DLD1 (cell line): Measurements from ENCODE around the gene CAMTA1.

Source experiments
- in situ Hi-C: cut with HindIII; loops from 2 replicates; pipeline ENCODE4 v1.10.0; 2017; ENCODE audit warnings: low sequenced_read_pairs

CAMTA1 gene

DNA sequence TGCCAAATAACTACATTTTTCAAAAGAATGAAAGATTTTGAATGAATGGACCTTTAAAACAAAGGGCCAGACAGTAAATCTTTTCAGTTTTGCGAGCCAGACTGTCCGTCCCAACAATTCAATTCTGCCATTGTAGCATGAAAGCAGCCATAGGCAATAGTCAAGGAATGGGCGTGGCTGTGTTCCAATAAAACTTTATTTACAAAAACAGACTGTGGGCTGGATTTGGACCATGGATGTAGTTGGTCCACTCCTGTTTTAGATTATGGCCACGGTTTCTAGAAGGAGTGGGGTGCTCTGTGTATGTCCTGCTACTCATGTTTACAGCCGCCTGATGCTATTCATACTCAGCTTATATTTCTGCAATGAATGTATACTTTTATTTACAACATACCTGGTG lies 474.7 kb downstream of the CAMTA1 start:
- in situ Hi-C loops, result no loop called here

DNA sequence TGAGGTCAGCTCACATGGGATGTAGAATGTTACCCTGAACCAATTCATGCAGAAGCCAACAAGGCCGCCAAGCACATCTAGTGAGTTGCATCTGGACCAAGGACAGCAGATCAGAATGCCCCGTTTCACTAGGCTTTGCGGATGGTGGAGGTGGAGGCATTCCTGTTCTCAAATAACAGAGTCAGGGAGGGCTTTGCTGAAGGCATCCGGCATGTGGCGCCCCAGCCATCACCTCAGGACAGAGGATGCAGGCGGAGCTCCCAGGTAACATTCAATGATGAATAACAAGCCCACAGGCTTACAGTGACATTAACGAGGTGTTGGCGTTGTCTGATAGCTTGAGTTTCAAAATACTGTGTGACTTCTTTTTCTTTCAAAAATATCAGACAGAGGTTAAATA lies 476.2 kb downstream of the CAMTA1 start:
- in situ Hi-C loops, result no loop called here

DNA sequence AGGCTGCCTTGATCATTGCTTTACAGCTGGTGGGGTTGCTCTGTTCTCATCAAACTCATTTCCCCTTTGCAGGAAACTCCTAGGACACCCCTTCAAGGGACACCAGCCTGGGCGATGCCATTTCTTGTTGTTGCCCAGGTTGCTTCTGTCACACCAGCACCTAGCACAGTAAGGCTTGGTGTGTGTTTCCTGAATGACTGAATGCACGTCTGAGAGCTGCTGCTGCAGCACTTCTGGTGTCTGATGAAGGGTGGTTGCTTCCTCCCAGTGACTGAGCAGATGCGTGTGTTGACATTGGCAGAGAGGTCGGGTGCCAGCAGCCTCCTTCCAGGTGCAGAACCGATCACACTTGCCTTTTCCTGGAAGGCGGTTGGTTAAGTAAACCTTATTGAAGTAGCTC lies 477.4 kb downstream of the CAMTA1 start:
- in situ Hi-C loops, result no loop called here

DNA sequence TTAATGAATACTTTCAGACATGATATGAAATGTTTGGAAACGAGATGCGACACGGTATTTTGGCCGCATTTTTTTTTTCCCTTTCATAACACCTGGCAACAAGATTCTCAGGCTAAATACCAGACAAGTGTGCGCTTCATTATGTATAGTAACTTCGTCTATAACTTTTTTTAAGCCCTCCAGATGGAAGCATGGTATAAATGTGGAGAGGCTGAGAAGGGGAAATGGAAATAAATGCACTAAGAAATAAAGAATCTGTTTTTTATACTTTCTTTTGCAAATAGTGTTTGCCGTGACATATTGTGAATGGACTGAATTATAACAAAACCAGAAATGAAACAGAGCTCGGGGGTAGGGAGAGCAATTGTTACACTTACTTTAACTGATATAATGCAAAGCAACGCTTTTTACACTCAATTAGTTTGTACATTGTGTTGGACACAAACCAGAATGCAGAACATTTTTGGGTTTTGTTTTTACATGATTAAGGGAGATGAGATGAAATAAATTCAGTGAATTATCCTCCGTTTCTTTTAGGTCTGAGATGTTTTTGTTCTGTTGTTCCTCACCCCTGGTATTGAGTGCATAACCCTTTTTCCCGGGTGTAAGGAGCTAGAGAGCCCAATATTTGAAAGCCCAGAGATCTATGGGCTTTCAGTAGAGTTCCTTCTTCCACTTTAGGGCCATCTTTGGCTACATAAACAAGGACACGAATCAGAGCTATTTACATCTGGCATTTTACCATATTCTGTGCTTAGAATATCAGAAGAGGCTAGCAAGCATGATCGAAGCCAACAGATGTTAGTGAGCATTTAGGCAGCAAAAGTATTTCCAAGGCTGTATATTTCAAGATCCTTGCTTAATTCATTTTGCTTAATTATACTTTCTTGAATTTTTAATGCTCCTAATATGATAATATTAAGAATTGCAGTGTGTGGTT lies 478.0 kb downstream of the CAMTA1 start:
- in situ Hi-C loops, result no loop called here

DNA sequence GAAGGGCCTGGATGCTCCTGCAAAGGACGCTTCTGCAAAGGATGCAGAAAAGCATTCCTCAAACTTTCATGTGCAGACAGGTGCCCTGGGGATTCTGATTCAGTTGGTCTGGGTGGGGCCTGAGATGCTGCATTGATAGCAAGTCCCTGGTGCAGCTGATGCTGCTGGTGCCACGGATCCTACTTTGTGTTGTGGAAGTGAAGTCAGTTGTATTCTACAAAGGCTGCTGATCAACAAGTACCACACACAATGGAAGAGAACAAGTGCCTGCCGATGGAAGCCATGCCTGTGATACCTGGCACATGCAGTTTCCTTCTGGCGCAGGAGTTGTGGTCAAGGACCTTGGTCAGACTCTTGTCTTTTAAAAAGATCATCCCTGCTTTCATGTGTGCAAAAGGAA lies 478.8 kb downstream of the CAMTA1 start:
- in situ Hi-C loops, result no loop called here

DNA sequence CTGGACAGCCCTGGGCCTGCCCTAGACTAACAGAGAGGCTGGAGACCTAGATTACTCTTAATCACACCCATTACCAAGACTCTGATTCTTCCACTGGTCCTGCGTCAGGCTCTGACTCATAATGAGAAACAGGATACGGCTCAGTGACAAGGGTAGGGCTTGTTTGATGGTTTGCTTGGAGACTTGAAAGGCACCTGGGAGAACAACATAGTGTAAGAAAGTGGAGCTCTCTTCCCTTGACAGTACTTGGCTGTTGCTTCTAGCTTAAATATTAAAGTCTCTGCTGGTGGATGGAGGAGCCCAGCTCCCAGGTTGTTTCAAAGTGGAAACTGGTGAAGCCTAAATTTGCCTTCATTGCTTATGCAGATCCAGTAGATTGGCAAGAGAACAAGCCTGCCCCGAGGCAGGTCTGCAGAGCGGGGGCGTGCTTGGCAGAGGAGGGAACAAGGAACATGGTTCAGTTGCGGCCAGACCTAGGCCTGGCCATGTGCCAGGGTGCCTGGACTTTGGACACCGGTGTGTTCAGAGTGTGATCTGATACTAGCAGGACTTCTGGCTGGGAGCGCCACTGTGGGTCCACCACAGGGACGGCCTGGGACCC lies 480.6 kb downstream of the CAMTA1 start:
- in situ Hi-C loops, result no loop called here

DNA sequence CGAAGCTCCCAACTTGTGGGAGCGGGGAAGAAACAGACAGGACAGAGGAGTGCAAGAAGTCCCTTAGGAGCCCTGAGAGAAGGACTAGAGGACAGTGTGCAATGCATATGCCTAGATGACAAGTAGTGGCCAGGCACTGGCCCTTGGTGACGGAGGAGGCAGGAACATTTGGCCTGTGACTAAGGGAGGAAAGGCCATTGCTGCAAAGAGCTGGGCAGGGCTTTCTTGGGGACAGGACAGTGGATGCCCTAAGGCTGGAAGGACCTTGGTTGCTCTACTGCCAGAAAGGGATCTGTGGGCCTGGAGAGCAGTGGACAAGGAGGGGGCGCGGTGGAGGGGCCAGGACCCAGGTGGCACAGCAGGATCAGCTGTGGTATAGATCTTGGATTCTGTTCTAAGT lies 481.3 kb downstream of the CAMTA1 start:
- in situ Hi-C loops, result no loop called here

DNA sequence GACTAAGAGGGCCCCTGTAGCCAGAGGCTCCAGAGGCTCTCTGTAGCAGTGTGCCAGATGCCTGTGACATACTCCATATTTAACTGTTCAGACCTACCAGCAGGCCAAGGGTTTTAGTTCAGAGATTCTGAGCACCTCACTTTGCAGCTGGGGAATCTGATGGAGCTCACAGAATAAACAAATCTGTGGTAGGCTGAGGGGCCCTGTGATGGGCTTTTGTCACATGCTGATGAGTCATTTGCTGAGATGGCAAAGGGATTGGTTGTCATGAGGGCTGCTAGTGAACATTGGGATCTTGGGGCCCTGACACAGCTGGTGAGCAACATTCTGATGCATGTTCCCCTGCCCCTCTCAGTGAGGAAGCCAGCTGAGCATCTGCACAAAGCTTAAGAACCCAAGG lies 482.2 kb downstream of the CAMTA1 start:
- in situ Hi-C loops, result no loop called here

DNA sequence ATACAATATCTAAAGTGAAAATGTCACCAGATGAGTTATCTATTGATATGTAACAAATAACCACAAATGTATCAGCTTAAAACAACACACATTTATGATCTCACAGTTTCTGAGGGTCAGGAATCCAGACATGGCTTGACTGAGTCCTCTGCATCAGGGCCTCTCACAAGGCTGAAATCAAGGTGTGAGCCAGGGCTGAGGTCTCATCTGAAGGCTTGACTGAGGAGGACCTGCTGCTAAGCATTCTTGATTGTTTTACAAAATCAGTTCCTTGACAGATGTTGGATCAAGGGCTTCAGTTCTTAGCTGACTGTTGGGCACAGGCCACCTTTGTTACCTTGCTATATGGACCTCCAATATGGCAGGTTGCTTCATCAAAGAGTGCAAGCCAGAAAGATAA lies 483.7 kb downstream of the CAMTA1 start:
- in situ Hi-C loops, result no loop called here

DNA sequence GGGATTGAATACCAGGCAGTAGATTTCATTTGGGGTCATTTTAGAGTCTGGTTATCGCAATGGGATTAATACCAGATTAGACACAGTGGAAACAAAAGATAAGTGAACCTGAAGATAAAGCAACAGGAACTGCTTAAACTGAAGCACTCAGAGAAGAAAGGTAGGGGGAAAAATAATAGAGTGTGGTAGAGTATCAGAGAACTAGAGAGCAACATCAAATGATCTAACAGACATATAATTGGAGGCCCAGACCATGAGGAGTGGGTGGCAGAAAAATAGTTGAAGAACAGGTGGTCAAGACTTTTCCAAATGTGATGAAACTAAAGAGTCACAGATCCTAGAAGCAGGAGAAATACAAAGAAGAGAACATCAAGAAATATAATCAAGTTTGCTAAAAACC lies 484.3 kb downstream of the CAMTA1 start:
- in situ Hi-C loops, result no loop called here

DNA sequence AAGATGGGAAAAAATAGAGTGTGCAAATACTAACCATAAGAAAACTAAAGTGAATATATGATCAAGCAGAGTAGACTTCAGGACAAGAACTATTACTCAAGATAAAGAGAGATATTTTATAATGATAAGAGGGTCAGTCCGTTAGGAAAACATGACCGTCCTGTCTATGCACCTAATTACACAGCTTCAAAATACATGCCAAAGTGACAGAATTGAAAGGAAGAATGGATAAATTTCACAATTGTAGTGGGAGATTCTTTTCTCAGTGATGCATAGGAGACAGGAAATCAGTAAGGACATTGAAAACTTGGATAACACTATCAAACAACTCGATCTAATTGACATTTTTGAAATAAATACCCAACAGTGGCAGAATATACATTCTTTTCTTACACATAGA lies 489.0 kb downstream of the CAMTA1 start:
- in situ Hi-C loops, result no loop called here

DNA sequence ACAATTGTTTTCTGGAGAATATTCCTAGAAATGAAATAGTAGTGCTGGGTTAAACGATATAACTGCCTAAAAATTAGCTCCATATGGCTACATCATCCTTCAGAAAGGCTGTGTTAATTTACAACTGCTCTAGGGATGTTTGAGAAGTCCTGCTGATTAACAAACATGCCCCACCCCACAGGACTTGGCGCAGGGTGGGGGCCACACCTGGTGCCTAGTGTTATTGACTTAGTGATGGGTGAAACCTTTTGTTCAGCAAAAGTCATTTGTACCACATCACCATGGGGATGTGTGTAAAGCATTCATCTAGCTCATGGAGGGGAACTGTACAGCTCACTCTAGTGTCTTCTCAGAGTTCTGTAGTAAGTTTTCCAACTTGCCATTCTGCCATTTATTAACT lies 492.8 kb downstream of the CAMTA1 start:
- in situ Hi-C loops, result no loop called here

DNA sequence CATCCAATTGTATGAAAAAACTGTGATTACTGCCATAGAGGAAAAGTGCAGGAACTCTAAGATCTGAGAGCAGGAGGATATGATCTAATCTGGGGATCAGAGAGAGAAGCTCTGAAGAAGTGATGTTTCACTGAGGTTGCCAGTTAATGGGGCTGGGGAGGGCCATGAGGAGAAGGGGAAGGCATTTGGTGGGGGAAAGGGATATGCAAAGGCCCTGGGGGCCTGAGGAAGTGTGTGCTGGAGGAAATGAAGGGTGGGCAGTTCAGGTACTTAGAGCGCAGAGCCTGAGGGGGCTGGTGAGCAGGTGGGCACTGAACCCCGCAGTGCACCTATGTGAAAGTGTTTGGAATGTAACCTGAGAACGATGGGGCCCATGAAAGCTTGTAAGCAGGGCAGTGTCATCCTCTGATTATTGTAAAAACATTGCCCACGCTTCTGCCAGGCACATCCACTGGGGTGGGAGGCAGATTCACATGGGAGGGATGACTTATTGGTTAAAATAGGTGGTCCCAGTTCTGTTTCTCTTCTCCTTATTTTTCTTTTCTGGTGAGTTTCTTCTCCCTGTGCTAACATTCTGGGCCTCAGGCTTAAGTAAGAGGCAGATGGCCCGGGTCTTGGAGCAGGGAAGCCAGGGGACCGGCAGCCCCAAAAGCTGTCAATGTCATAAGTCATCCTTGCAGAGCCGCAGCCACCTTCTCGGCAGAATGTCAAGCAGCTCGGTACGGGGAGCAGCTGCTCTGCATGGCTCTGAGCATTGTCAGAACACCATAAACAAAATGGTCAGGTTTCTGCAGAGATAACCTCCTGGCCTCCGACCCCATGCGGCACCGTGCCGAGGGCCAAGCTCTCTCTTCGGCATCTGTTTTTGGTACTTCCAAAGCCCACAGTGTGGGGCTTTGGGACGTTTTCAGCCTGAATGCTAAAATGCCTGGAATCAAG lies 493.8 kb downstream of the CAMTA1 start:
- in situ Hi-C loops, result no loop called here

DNA sequence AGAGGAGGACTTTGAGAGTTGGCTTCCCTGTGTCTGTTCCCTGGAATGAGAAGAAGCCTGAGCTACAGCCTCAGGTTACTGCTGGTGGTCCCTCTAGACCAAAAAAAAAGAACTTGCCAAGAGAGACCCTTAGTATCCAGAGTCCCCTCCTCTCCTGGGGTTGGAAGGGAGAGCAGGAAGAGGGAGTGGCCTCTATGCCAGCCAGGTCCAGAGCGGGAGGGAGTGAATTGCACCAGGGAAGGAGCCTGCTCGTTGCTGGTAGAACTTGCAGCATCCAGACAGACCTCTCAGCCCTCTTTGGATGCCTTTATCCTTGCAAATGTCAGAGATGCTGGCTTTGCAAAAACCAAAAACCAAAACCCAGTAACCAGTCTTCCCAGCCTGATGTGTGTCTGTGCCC lies 494.5 kb downstream of the CAMTA1 start:
- in situ Hi-C loops, result no loop called here

DNA sequence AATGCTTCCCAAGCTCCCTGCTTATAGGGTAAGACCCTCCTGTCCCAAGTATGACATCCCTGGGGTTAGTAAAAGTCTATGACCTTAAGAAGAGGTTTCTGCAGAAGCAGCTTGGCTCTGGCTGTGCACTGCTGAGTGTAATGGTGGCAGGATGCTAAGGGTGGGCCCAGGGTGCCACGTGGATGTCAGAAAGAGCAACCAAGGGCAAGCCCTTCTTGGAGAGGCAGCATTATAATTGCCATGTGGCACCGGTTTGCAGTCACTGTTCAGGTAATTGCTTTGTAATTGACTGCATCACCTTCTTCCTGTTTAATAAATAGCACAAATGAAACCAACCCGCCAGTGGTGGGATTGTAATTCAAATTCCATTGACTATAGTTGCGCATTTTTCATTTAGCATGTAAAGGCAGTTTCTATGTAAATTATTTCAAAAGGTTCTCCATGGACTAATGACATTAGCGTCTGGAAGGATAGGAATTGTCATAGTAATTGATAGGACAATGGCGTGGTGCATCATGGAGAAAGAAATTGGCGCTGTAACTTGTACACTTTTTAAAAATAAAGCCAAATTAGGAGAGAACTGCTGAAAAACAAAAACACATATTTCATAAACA lies 495.2 kb downstream of the CAMTA1 start:
- in situ Hi-C loops, result no loop called here

DNA sequence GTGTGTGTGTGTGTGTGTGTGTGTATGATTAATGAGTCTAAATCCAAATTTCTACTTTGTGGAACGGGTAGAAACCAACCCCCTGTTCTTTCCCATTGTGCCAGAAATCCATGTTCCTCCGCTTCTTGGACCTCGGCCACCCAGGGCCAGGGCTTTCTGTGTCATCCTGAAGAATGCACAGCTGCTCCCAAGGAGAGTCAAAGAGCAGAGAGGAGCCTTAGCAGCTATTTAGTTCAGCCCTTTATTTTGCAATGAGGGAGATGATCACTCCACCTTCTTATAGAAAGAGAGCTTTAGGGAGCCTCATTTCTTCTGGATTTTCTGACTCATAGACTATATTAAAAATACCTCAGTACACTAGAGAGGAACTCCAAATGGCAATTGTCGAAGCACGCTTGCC lies 496.6 kb downstream of the CAMTA1 start:
- in situ Hi-C loops, result no loop called here

DNA sequence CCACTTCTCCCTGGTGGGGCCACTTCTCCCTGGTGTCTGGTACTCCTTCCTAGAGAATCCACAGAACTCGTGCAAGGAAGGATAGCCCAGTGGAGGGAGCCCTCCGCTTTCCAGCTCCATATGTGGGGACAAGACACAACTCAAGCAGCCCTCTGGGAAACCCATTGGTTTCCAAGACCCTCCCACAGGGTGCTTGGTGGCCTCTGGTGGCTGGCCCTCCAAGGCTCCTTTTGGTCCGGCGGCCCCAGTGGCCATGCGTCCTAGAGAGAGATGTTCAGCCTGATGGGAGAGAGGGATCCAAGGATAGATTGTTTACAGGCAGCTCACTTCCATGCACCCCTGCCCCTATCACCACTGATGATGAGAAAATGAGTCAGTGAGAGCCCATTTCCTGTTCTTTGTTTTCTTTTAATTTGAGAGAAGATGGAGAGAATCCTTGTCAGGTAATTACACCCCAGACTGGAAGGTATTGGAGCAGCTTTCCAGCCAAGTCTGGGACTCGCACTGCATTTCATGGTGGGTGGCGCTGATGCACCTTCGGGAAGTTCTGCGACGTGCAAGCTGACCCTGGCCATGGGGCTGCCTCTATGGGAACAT lies 499.7 kb downstream of the CAMTA1 start:
- in situ Hi-C loops, result no loop called here

DNA sequence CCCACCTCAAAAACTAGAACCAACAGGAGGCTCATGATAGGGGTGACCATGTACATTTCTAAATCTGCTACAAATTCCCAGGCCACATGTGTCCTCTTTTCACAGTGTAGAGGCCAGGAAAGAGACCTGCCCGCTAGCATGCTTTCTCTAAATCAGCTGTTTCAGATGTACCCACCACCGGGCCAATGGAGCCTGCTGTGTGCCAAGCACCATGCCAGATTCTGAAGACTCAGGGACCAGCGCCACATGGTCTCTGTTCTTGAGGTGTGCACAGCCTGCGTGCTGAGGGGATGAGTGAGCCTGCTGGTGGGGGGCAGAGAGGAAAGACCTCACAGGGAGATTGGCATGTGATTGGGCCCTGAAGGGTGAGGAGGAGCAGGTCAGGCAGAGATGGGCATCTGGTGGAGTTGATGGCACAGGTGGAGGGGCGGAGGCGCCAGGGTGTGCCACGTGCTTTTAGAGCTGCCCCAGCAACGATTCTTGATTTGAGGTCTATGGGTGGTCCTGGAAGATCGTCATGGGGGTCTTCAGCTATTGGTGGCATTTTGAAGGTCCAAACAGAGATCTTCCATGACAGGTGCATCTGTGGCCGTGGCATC lies 500.7 kb downstream of the CAMTA1 start:
- in situ Hi-C loops, result no loop called here

DNA sequence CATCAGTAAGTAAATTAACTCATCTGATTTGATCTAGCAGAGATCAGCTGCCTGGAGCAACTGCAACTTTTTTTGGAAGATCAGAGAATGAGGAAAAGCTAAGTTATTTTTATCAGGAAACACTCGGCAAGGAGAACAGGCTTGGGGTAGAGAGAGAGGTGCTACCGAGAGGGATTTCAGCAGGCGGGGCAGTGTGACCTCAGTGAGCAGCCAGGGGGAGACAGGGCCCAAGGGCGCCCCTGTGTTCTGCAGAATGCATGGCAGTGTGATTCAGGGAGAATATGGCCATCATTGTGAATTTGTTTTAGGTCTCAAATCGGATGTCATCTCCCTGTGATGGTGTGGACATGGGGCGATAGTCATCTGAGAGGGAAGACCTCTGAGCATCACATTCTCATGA lies 501.8 kb downstream of the CAMTA1 start:
- in situ Hi-C loops, result no loop called here

DNA sequence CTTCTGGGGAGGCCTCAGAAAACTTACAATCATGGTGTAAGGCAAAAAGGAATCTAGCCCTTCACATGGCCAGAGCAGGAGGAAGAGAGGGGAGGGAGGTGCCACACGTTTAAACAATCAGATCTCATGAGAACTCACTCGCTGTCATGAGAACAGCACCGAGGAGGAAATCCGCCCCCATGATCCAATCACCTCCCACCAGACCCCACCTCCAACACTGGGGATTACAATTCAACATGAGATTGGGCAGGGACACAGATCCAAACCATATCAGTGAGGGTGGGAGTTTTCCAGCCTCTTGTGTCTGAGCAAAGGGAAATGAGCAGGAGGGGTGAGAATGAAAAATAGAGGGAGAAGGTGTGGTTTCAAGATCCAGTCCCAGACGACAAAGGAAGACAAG lies 503.7 kb downstream of the CAMTA1 start:
- in situ Hi-C loops, result no loop called here
